ENCODE data around the gene POMGNT2. TPM values are rescaled to one million over a fixed set of nuclear protein-coding genes. Genes with fewer than 3 reads are reported as not detected.

POMGNT2 gene
- total RNA-seq, 2 experiments from 2014 or later, result 6.8 to 8.4 TPM

- ChIA-PET POLR2A (no interaction called here), CTCF (no interaction called here)
- Histone ChIP-seq H3K4me3 (ENCODE audit: low read length) (no peak overlapping the region), H3K4me1 (ENCODE audit: insufficient read depth, low read length) (no peaks in the 10 kb centered on the region), H3K27ac (ENCODE audit: low read depth in 1 of 2, low read length in 2 of 2) (no peak overlapping the region), H3K36me3 (ENCODE audit: insufficient read depth, low read length) (no peaks in the 10 kb centered on the region), H3K9me3 (ENCODE audit: control insufficient read depth in 1 of 2, insufficient read depth in 1 of 2, low read length in 2 of 2) (no peaks in the 10 kb centered on the region), H3K27me3 (ENCODE audit: control insufficient read depth in 1 of 2, insufficient read depth in 2 of 2, low read length in 2 of 2) (no peaks in the 10 kb centered on the region)
- no peak for DNase-seq
- no peak for TF ChIP-seq CTCF (IDR thresholded peaks at IDR 0.05)
- Mint-ChIP-seq H3K4me1 (ENCODE audit: low read depth) (peaks cover 24% of the 10 kb centered on the region), H3K4me3 (no peak overlapping the region), H3K27ac (no peak overlapping the region), H3K9me3 (no peaks in the 10 kb centered on the region), H3K36me3 (ENCODE audit: low read depth) (peaks cover 7% of the 10 kb centered on the region), H3K27me3 (no peaks in the 10 kb centered on the region)
- intact Hi-C loops (cut with DNase I, micrococcal nuclease), result no loop called here
- no peak for ATAC-seq (ENCODE audit: poor library complexity)
Observed at GRCh38 chr3:43098761-43099160, 7.1 kb downstream of the POMGNT2 start.

- ChIA-PET CTCF (no interaction called here), POLR2A (no interaction called here)
- intact Hi-C loops (cut with DNase I, micrococcal nuclease), result no loop called here
- H3K9me3 Mint-ChIP-seq, result no peaks in the 10 kb centered on the region
- ATAC-seq (ENCODE audit: poor library complexity) (no peak), DNase-seq (no peak)
- Histone ChIP-seq H3K9me3 (ENCODE audit: control insufficient read depth in 1 of 2, insufficient read depth in 1 of 2, low read length in 2 of 2) (no peaks in the 10 kb centered on the region), H3K27me3 (ENCODE audit: control insufficient read depth in 1 of 2, insufficient read depth in 2 of 2, low read length in 2 of 2) (no peaks in the 10 kb centered on the region), H3K27ac (ENCODE audit: low read depth in 1 of 2, low read length in 2 of 2) (no peak overlapping the region), H3K36me3 (ENCODE audit: insufficient read depth, low read length) (no peaks in the 10 kb centered on the region), H3K4me3 (ENCODE audit: low read length) (no peak overlapping the region), H3K4me1 (ENCODE audit: insufficient read depth, low read length) (no peaks in the 10 kb centered on the region)
- TF ChIP-seq CTCF (IDR thresholded peaks at IDR 0.05), result no peak
- no peak overlapping the region for H3K27ac Mint-ChIP-seq
- H3K27me3 Mint-ChIP-seq, result no peaks in the 10 kb centered on the region
- peaks cover 7% of the 10 kb centered on the region for H3K36me3 Mint-ChIP-seq (ENCODE audit: low read depth)
- H3K4me3 Mint-ChIP-seq, result no peak overlapping the region
- H3K4me1 Mint-ChIP-seq (ENCODE audit: low read depth), result peaks cover 24% of the 10 kb centered on the region
Observed at GRCh38 chr3:43097400-43098080, 8.3 kb downstream of the POMGNT2 start.

GRCh38 chr3:43096761-43097160 lies 9.1 kb downstream of the POMGNT2 start:
- peaks cover 7% of the 10 kb centered on the region for H3K36me3 Mint-ChIP-seq (ENCODE audit: low read depth)
- intact Hi-C loops (cut with DNase I, micrococcal nuclease), result no loop called here
- no peak for DNase-seq
- H3K27ac ChIP-seq (ENCODE audit: low read depth in 1 of 2, low read length in 2 of 2), result no peak overlapping the region
- peaks cover 26% of the 10 kb centered on the region for H3K4me1 Mint-ChIP-seq (ENCODE audit: low read depth)
- CTCF ChIA-PET, result no interaction called here
- H3K9me3 ChIP-seq (ENCODE audit: control insufficient read depth in 1 of 2, insufficient read depth in 1 of 2, low read length in 2 of 2), result no peaks in the 10 kb centered on the region
- H3K27me3 ChIP-seq (ENCODE audit: control insufficient read depth in 1 of 2, insufficient read depth in 2 of 2, low read length in 2 of 2), result no peaks in the 10 kb centered on the region
- no peak overlapping the region for H3K4me3 ChIP-seq (ENCODE audit: low read length)
- no peaks in the 10 kb centered on the region for H3K36me3 ChIP-seq (ENCODE audit: insufficient read depth, low read length)
- POLR2A ChIA-PET, result interaction anchor here (1.4 kb wide), 1 partner anchor 15 kb away, joined by 3 read pairs; no protein-coding TSS in a partner anchor
- H3K4me1 ChIP-seq (ENCODE audit: insufficient read depth, low read length), result no peaks in the 10 kb centered on the region
- no peak for TF ChIP-seq CTCF (IDR thresholded peaks at IDR 0.05)
- no peaks in the 10 kb centered on the region for H3K9me3 Mint-ChIP-seq
- H3K27ac Mint-ChIP-seq, result no peak overlapping the region
- H3K27me3 Mint-ChIP-seq, result no peaks in the 10 kb centered on the region
- H3K4me3 Mint-ChIP-seq, result no peak overlapping the region
- ATAC-seq (ENCODE audit: poor library complexity), result no peak
